ENCODE measurements around the gene MYO1G. TPM values are rescaled to one million over a fixed set of nuclear protein-coding genes. Genes with fewer than 3 reads are reported as not detected.

Gene MYO1G
- total RNA-seq, 1 donor, result 0.09 TPM

DNA sequence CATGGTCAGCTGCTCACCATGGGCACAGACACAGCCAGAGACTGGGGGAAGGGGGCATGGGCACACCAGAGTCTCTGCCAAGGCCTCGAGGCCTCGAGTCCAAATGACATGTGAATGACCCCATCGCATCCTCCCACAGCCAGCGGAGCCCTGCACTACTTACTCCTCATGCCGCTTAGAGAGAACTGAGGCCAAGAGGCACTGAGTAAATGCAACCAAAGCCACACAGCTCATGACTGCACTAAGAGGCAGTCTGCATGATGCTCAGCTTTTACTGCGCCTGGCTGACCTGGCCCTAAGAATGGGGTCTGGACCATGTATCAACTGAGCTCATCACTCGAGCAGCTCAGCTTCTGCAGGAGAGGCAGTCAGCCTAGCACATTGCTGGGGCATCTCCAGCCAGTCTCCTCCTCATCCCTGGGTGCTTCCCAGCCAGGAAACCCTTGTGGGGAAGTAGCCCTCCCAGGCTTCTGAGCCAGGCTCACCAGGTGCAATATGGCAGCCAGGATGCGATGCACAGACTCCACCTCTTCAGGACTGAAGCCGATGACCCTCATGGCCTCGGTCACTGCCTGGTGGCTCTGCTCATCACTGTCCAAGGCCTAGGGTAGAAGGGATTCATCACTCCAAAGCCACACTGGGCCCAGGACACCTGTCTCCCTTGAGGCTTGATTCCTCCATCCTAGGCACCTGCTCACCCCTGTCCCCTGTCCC is 7.5 kb downstream of the MYO1G start:
- no peak for DNase-seq (ENCODE audit: low read depth)
- H3K4me3 ChIP-seq (ENCODE audit: low read depth, low read length), result no peak overlapping the region
- TF ChIP-seq, protein P1, sequence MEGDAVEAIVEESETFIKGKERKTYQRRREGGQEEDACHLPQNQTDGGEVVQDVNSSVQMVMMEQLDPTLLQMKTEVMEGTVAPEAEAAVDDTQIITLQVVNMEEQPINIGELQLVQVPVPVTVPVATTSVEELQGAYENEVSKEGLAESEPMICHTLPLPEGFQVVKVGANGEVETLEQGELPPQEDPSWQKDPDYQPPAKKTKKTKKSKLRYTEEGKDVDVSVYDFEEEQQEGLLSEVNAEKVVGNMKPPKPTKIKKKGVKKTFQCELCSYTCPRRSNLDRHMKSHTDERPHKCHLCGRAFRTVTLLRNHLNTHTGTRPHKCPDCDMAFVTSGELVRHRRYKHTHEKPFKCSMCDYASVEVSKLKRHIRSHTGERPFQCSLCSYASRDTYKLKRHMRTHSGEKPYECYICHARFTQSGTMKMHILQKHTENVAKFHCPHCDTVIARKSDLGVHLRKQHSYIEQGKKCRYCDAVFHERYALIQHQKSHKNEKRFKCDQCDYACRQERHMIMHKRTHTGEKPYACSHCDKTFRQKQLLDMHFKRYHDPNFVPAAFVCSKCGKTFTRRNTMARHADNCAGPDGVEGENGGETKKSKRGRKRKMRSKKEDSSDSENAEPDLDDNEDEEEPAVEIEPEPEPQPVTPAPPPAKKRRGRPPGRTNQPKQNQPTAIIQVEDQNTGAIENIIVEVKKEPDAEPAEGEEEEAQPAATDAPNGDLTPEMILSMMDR (IDR thresholded peaks at IDR 0.05; ENCODE audit: insufficient read depth, low read length), result no peak

DNA sequence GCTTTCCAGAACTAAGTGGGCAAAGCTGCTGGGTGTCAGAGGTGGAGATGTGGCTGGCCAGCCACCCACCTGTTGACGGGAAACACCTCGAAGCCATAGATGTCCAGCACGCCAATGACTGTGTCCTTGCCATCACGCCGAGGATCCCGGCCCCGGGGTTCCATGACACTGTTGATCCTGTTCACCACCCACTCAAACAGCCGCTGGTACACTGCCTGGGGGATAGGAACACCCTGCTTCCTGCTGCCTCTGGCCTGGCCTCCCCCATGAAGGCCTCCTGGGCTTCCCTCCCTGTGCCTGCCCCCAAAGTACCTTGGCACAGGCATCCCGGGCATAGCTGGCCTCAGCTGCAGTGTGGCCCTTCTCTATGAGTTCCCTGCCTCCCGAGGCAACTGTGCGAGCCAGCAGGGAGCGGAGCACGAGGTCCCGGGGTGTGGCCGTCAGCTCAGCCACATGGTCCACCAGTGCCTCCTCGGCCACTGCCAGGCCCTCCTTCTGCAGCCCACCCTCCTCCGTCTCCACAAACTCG is 8.2 kb downstream of the MYO1G start:
- H3K4me3 ChIP-seq (ENCODE audit: low read depth, low read length), result no peak overlapping the region
- DNase-seq (ENCODE audit: low read depth), result no peak
- TF ChIP-seq, protein P1 (IDR thresholded peaks at IDR 0.05; ENCODE audit: insufficient read depth, low read length), result no peak

DNA sequence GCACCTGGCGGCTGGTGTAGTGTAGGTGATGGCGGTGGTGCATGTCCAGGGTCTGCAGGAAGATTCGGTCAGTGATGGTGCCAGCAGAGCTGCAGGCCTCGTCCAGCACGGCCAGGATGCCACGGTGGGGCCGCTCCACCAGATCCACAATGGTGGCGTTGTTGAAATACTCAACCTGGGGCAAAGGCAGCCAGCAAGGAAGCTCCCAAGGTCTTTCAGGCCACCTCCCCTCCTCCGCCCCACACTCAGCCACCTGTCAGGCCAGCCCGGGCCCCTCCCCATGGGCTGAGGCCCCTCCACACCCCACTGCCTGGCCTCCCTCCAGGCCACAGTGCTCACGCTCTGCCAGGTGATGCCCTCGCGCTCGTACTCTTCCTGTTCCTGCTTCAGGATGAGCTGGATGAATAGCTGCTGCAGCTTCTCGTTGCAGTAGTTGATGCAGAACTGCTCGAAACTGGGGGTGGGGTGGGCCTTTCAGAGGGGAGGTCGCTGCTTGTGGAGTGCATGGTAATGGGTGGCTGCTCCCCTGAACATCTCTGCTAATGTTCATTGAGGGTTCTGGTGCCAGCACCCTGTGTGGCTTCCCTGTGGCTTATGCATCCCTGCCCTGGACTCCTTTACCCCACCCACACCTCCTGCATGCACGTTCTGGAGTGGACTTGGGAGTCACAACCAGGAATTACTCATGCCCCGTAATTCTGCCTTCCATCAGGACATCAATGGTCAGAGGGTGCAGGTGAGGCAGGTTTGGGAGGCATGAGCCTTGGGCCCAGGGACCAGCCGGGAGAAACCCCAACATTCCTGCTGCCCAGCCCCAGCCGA is 8.9 kb downstream of the MYO1G start:
- TF ChIP-seq, protein P1 (IDR thresholded peaks at IDR 0.05; ENCODE audit: insufficient read depth, low read length), result no peak
- DNase-seq (ENCODE audit: low read depth), result no peak
- no peak overlapping the region for H3K4me3 ChIP-seq (ENCODE audit: low read depth, low read length)

DNA sequence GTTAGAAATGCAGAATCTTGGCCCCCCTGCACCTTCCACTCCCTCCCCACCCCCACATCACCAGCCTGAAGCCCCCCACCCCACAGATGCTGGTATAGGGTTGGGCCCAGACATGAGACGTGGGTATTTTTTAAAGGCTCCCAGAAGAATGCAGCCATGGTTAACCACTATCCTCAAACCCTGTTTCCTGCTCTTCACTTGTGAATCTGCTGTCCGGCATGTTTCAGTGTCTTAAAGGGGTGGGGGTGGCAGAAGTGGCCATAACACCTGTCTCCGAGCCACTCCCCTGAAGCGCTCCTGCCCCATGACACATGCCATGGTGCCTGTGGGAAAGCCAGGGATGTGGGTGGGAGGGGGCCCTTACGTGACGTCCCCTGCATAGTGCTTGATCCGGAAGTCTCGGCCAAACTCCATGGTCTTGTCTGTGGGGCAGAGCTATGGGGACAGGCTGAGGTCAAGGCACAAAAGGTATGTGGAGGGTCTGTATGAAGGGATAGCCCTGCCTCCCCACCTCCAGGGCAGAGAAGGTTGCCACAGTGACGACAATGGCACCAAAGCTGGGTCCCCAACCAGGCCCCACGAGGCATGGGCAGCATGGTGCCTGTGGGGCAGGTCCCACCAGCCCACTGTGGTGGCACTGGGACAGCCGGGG is 9.6 kb downstream of the MYO1G start:
- TF ChIP-seq, protein P1 (IDR thresholded peaks at IDR 0.05; ENCODE audit: insufficient read depth, low read length), result no peak
- no peak for DNase-seq (ENCODE audit: low read depth)
- H3K4me3 ChIP-seq (ENCODE audit: low read depth, low read length), result no peak overlapping the region

DNA sequence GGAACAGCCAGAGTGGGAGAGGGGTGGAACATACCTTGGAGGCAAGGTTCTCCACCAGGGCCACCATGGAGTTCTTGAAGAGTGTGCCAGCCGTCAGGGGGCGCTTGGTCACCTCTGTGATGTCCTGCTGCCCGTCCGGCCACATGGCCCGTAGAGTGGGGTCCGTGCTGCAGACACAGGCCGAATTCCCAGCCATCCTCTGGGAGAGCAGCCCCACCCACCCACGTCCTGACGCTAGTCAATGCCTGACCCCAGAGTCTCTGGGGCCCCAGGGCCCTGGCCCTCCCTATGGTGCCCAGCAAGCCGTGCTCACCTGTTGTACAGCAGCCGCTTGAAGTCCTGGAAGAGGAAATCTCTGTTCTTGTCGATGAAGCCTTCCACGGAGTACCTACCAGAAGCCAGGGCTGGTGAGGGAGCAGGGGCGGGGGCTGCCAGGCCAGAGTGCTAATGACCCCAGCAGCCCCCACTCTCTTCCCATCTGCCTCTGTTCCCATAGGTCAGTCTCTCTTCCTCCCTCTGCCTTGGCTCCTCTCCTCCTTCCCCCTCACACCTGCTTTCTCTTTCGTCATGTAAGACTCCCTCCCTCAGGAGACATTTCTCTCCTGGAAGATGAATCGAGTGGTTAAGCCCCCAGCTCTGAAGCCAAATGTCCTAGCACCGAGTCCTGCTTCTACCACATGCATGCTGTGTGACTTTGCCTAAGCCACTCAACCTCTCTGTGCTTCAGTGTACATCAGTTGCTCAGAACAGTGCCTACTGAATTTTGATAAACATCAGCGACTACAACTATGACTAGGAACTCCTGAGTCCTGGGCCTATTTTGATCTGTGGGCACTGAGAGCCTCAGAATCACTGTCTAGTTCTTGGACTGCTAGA is 11.0 kb downstream of the MYO1G start:
- TF ChIP-seq, protein P1 (IDR thresholded peaks at IDR 0.05; ENCODE audit: insufficient read depth, low read length), result peak; percentile 34
- peak; percentile 35 for DNase-seq (ENCODE audit: low read depth)

More for the DNA sequence above, 11.0 kb downstream of the MYO1G start:
- no peak overlapping the region for H3K4me3 ChIP-seq (ENCODE audit: low read depth, low read length)
